Fibroblast of pulmonary artery (primary cell): ENCODE measurements around the gene GLCE.

Source experiments
- DNase-seq: peaks from one replicate; pipeline ENCODE4 v3.0.0-alpha.2; 2010; ENCODE audit warnings: low read depth
- H3K4me3 ChIP-seq: replicated peaks from 2 replicates; pipeline ENCODE4 v1.5.1; 2011; ENCODE audit warnings: low read depth, mild to moderate bottlenecking, control low read depth, low read length, moderate library complexity
- CTCF ChIP-seq: IDR thresholded peaks from 2 replicates; pipeline ENCODE4 v1.5.1; 2011; ENCODE audit warnings: mild to moderate bottlenecking, control low read depth, low read length, inconsistent platforms; ENCODE audit errors: missing control alignments

Gene GLCE

GRCh38 chr15:69156736-69157381, 3.6 kb upstream of the GLCE start:
- DNase-seq: no peak
- H3K4me3 ChIP-seq: no peak overlapping the region
- no peak for TF ChIP-seq CTCF

DNA sequence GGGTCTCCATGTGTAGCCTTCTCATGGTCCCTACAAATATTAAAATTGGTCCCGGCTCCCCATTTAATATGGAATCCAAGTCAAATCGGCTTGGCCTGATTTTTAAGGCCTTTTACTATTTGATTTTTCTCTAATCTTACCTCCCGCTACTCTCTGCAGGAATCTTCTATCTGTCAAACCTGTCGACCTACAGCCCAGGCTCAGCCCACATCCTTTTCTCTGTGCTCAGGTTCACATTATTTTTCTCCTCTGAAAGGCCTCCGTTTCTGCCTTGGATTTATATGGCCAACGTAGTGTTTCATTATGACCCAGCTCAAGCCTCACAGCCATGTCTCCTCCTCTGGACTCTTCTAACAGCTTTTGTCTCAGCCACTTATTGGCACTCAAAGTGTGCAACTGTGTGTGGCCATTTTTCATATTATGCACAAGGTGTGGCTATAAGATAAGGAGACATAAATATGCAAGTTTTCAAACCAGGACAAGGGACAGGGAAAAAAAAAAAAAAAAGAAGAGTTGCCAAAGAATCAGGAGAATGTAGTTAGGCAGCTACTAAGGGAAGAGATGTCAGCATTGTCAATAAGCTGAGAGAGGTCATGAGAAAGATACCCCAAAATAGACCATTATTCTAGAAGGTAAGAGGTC, 2.1 kb upstream of the GLCE start:
- no peak for DNase-seq
- TF ChIP-seq CTCF: no peak

GRCh38 chr15:69158843-69159240, 1.6 kb upstream of the GLCE start:
- no peak overlapping the region for H3K4me3 ChIP-seq
- TF ChIP-seq CTCF: no peak
- DNase-seq: no peak

More for the DNA sequence above, 2.1 kb upstream of the GLCE start:
- no peak overlapping the region for H3K4me3 ChIP-seq

DNA sequence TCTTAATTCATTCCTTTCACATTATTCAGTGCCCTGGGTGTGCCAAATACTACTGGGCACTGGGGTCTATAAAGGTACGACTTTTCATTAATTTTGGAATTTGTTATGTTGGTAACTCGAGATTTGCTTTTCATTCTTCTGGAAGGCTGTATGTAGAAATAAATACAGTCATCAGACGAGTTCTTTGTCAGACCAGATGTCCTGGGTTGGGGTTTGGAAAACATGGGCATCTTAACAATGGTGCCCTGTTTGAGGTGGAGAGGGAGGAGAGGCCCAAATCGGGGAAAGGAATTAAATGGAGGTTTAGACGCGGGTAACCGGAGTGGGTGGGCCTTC, 662 bp upstream of the GLCE start:
- no peak for DNase-seq
- TF ChIP-seq CTCF: no peak
- peak overlapping the region; percentile 86 for H3K4me3 ChIP-seq

- peak; percentile 34 for TF ChIP-seq CTCF
- peak overlapping the region; percentile 86 for H3K4me3 ChIP-seq
- peak; percentile 45 for DNase-seq
These were observed 843 bp downstream of the GLCE start for GRCh38 chr15:69161079-69161877.

- TF ChIP-seq CTCF: no peak
- no peak for DNase-seq
These were observed 1.4 kb downstream of the GLCE start for GRCh38 chr15:69161878-69162213.

More at GRCh38 chr15:69161878-69162213, 1.4 kb downstream of the GLCE start:
- peak overlapping the region; percentile 86 for H3K4me3 ChIP-seq
